C4-2B (cell line): ENCODE measurements around the gene MORC3.

ENCODE experiments used
- CTCF ChIP-seq: fragments of 450-650 bp; conservative IDR thresholded peaks from 2 replicates; pipeline ENCODE4 v1.5.1; 2017; ENCODE audit warnings: mild to moderate bottlenecking
- ZFX ChIP-seq: fragments of 450-650 bp; IDR thresholded peaks from 2 replicates; pipeline ENCODE4 v1.6.1; 2017

- no peak for TF ChIP-seq CTCF
- TF ChIP-seq ZFX: no peak
These were observed 27.9 kb downstream of the MORC3 start for GRCh38 chr21:36347962-36348328.
